Kidney epithelial cell (primary cell): Measurements from ENCODE around the gene HERPUD1. TPM values are rescaled to one million over a fixed set of nuclear protein-coding genes. Genes with fewer than 3 reads are reported as not detected.

Source experiments
- DNase-seq: peaks from one replicate; pipeline ENCODE4 v3.0.0-alpha.2; 2010; ENCODE audit warnings: low read depth
- H3K27me3 ChIP-seq: 2 replicates; pipeline ENCODE4 v1.6.0; 2011; ENCODE audit warnings: low read length; ENCODE audit not compliant: control insufficient read depth, insufficient read depth
- H3K36me3 ChIP-seq: 2 replicates; pipeline ENCODE4 v1.5.1; 2011; ENCODE audit warnings: low read length; ENCODE audit not compliant: control insufficient read depth, insufficient read depth
- H3K4me3 ChIP-seq: 2 replicates; pipeline ENCODE4 v1.5.1; 2011; ENCODE audit warnings: low read depth, mild to moderate bottlenecking, control low read depth, low read length
- CTCF ChIP-seq: IDR thresholded peaks from 2 replicates; pipeline ENCODE4 v1.5.1; 2011; ENCODE audit warnings: mild to moderate bottlenecking, moderate library complexity, low read length, control low read depth, inconsistent platforms; ENCODE audit not compliant: insufficient read depth, poor library complexity, severe bottlenecking
- total RNA-seq: library from RNA; depleted of rRNA; stranded (reverse); fragments of >200 nt; gene quantifications from 2 replicates; pipeline ENCODE4 v1.2.3, GENCODE V29; 2015

The HERPUD1 gene
- total RNA-seq, 1 donor from 2014 or later = 321 TPM

DNA sequence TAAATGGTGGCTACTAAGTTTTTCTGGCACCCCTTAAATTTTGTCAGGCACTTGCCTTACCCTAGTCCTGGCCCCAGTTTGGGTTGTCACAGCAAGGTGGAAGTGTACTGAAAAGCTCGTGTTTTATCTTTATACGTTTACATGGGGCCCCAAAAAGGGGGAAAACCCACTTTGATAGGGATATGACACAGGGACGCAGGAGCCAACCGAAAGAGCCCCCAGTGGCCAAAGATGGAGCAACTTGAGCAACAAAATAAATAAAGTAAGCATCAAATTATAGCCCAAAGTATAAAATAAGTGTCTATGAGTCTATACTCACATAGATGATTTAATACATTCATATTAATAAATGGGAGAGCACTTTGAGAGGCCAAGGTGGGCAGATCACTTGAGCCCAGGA is 24.8 kb downstream of the HERPUD1 start:
- H3K36me3 ChIP-seq = no peaks in the 10 kb centered on the region
- no peak overlapping the region for H3K4me3 ChIP-seq
- TF ChIP-seq CTCF = no peak
- no peak for DNase-seq
- no peaks in the 10 kb centered on the region for H3K27me3 ChIP-seq

DNA sequence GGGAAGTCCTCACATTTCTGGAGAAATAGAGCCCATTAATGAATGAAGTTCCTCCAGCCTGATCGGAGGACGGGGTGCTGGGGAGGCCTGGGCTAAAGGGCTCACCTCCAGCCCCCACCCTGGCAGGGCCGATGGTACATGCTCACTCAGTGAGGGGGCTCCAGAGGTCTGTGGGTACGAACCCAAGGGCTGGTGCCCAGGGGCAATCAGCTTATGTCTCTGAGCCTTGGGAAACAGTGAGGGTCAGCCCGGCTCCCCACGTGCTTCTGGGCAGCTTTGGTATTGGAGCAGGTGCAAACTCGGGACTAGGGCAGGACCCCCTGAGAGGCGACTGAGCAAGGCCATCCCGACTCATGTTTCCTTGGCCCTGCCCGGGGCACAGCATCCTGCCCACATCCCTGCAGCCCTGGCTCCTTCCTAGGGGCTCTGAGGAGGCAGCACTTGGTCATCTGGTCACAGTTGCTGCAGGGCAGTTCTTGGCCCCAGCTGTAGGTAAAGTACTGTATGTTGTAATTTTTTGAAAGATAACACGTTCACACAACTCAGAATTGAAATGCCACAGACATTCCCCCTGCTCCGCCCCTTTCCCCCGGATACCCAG is 28.8 kb downstream of the HERPUD1 start:
- Histone ChIP-seq H3K4me3 (no peak overlapping the region), H3K27me3 (no peaks in the 10 kb centered on the region), H3K36me3 (no peaks in the 10 kb centered on the region)
- DNase-seq = no peak
- TF ChIP-seq CTCF = no peak

DNA sequence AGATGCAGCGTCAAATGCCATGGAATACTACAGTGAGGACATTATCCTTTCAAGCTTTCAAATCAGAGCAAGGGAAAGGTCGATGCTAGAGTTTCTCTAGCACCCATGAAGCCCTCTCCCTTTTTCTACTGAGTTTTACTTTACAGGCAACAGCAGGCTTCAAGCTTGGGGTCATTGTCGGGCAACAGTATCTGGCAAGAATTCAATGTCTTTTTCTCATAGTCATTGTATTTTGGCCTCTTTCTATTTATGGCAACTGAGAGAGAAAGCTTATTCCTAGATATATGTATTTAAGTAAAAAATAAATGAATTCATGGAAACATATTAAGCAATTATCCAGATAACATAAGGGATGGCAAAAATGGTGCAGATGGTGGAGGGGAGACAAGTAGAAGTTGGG is 29.4 kb downstream of the HERPUD1 start:
- no peak for DNase-seq
- TF ChIP-seq CTCF = no peak
- no peak overlapping the region for H3K4me3 ChIP-seq
- no peaks in the 10 kb centered on the region for H3K27me3 ChIP-seq
- H3K36me3 ChIP-seq = no peaks in the 10 kb centered on the region

- H3K27me3 ChIP-seq = no peaks in the 10 kb centered on the region
- DNase-seq = no peak
- TF ChIP-seq CTCF = no peak
- no peak within 1 kb of the TSS for H3K4me3 ChIP-seq
- no peaks in the 10 kb centered on the region for H3K36me3 ChIP-seq
Measured at GRCh38 chr16:56961851-56962281, 29.9 kb downstream of the HERPUD1 start, which contains the start of gene CETP. Gene CETP (plus strand): TSS chr16:56961950. CDS start chr16:56961980, 30 bp downstream.

DNA sequence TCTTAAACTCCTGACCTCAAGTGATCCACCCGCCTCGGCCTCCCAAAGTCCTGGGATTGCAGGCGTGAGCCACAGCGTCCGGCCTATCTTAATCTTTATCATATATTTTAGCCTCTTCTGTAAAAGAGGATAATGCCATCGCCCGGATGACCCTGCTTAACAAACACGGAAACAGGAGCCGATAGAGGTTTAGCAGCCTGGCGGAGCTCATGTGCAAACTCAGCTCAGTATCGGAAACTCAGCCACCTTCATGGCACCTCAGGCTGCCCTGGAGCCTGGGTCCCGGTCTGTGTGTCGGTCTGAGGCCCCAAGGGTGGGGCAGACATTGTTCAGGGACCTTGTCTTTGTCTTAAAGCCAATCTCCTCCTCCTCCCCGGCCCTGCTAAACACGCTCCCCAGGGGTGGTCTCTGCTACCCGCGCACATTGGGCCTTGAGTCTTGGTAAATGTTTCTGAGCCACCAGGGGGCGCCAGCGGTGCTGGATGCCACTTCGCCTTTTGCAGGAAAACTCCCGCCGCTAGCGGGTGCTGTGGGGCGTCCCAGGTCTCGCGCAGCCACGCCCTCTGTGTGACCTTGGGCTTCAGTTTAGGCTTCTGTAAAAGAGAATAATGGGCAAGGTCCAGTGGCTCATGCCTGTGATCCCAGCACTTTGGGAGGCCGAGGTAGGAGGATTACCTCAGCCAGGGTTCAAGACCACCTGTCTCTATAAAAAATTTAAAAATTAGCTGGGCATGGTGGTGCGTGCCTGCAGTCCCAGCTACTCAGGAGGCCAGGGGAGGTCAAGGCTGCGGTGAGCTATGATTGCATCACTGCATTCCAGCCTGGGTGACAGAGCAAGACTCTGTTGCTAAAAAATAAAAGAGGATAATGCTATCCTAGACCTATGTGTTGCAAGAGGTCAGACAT is 32.6 kb downstream of the HERPUD1 start:
- no peaks in the 10 kb centered on the region for H3K36me3 ChIP-seq
- peak; percentile 76 for TF ChIP-seq CTCF
- H3K4me3 ChIP-seq = no peak overlapping the region
- H3K27me3 ChIP-seq = no peaks in the 10 kb centered on the region
- no peak for DNase-seq
